ENCODE measurements around the gene NME5.

The NME5 gene

GRCh38 chr5:138179277-138179857 lies 40.1 kb upstream of the NME5 start:
- peak overlapping the region; percentile 99 for H3K4me3 ChIP-seq (ENCODE audit: low read depth, low read length)
- no peak for DNase-seq (ENCODE audit: low read depth)
- no peak for TF ChIP-seq CTCF (IDR thresholded peaks at IDR 0.05; ENCODE audit: low read depth, low read length, missing control alignments)

GRCh38 chr5:138178516-138179276 lies 39.5 kb upstream of the NME5 start, which contains the start of the genes BRD8 and KIF20A:
TSS of gene BRD8 (minus strand) at chr5:138178630. CDS start at chr5:138178614, 16 bp downstream.
TSS of gene KIF20A (plus strand) at chr5:138179112. CDS start at chr5:138179681, 569 bp downstream.
- TF ChIP-seq CTCF (IDR thresholded peaks at IDR 0.05; ENCODE audit: low read depth, low read length, missing control alignments), result no peak
- peak within 1 kb of the TSS; percentile 99 for H3K4me3 ChIP-seq (ENCODE audit: low read depth, low read length)
- peak; percentile 89 for DNase-seq (ENCODE audit: low read depth)

- H3K4me3 ChIP-seq (ENCODE audit: low read depth, low read length), result peak overlapping the region; percentile 99
- no peak for DNase-seq (ENCODE audit: low read depth)
- no peak for TF ChIP-seq CTCF (IDR thresholded peaks at IDR 0.05; ENCODE audit: low read depth, low read length, missing control alignments)
These were observed 38.8 kb upstream of the NME5 start for GRCh38 chr5:138177941-138178515.

- no peak for DNase-seq (ENCODE audit: low read depth)
- no peak overlapping the region for H3K4me3 ChIP-seq (ENCODE audit: low read depth, low read length)
- TF ChIP-seq CTCF (IDR thresholded peaks at IDR 0.05; ENCODE audit: low read depth, low read length, missing control alignments), result no peak
These were observed 31.1 kb upstream of the NME5 start for GRCh38 chr5:138170299-138170698.

- no peak for DNase-seq (ENCODE audit: low read depth)
- TF ChIP-seq CTCF (IDR thresholded peaks at IDR 0.05; ENCODE audit: low read depth, low read length, missing control alignments), result no peak
- no peak overlapping the region for H3K4me3 ChIP-seq (ENCODE audit: low read depth, low read length)
These were observed 29.9 kb upstream of the NME5 start for GRCh38 chr5:138169124-138169523.

GRCh38 chr5:138163721-138164120 lies 24.5 kb upstream of the NME5 start:
- no peak for TF ChIP-seq CTCF (IDR thresholded peaks at IDR 0.05; ENCODE audit: low read depth, low read length, missing control alignments)
- H3K4me3 ChIP-seq (ENCODE audit: low read depth, low read length), result no peak overlapping the region
- DNase-seq (ENCODE audit: low read depth), result no peak

Measured in GM12864 (cell line).